GM10266 (cell line): ENCODE data around the gene AQP1.

Source experiments
- DNase-seq: peaks from one replicate; pipeline ENCODE4 v3.0.0; 2012; ENCODE audit errors: extremely low spot score
- CTCF ChIP-seq: IDR thresholded peaks from 2 replicates; pipeline ENCODE4 v1.5.1; 2012; ENCODE audit warnings: mild to moderate bottlenecking, low read depth; ENCODE audit not compliant: control insufficient read depth, insufficient read depth; ENCODE audit errors: missing control alignments

AQP1 gene

GRCh38 chr7:30894009-30894408 lies 17.6 kb upstream of the AQP1 start:
- no peak for DNase-seq
- no peak for TF ChIP-seq CTCF

- DNase-seq, result no peak
- no peak for TF ChIP-seq CTCF
These were observed 16.6 kb upstream of the AQP1 start for GRCh38 chr7:30894866-30895605.

GRCh38 chr7:30896036-30896435 lies 15.6 kb upstream of the AQP1 start:
- TF ChIP-seq CTCF, result no peak
- DNase-seq, result no peak

GRCh38 chr7:30896783-30897637 lies 14.6 kb upstream of the AQP1 start:
- no peak for DNase-seq
- no peak for TF ChIP-seq CTCF

- DNase-seq, result no peak
- no peak for TF ChIP-seq CTCF
These were observed 13.9 kb upstream of the AQP1 start for GRCh38 chr7:30897770-30898169.

GRCh38 chr7:30898411-30898810 lies 13.2 kb upstream of the AQP1 start:
- no peak for TF ChIP-seq CTCF
- no peak for DNase-seq

GRCh38 chr7:30899066-30899465 lies 12.6 kb upstream of the AQP1 start:
- DNase-seq, result no peak
- no peak for TF ChIP-seq CTCF
